Posterior cingulate gyrus (tissue), 11 donors: ENCODE data around the gene DYNC2H1.

ENCODE experiments used
- DNase-seq, 10 donors: peaks; one replicate each; pipeline versions ENCODE4 v3.0.0 to v3.0.0-alpha.2; 2020 to 2021; ENCODE audit warnings: mixed read lengths in 3 of 10
- intact Hi-C: fragments of 100-400 bp; cut with DNase I; formaldehyde crosslinking; loops from one replicate; pipeline ENCODE4 v1.15.1; 2023

The DYNC2H1 gene

DNA sequence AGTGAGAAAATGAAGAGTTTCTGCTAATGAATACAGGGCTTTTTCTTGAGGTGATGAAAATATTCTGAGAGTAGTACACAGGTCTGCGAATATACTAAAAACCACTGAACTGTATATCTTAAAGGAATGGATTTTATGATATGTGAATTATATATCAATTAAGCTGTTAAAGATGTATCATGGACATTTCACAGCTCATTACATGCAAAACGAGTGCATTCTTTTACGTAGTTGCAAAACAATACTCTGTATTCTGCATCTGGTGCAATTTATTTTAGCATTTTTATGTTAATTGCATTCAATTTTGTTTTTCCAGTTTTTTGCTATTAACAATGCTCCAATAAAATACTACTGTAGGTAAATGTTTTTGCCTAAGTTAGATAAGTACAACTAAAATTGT, 411.6 kb downstream of the DYNC2H1 start:
- intact Hi-C loops = no loop called here
- DNase-seq = no peak

DNA sequence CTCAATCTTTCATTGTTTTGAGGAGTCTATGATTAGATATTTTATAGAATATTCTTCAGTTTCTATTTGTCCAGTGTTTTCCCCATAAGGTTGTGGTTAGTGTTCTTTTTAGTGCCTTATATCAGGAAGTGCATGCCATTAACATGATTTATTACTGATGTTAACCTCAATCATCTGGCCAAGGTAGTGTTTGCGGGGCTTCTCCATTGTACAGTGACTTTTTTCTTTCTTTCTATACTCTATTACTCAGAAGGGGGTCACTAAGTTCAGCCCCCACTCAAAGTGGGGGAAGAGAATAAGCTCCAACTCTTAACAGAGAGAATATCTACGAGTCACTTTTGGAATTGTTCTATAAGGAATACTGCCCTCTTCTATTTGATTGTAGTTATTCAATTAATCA, 415.8 kb downstream of the DYNC2H1 start:
- intact Hi-C loops = no loop called here
- no peak for DNase-seq

DNA sequence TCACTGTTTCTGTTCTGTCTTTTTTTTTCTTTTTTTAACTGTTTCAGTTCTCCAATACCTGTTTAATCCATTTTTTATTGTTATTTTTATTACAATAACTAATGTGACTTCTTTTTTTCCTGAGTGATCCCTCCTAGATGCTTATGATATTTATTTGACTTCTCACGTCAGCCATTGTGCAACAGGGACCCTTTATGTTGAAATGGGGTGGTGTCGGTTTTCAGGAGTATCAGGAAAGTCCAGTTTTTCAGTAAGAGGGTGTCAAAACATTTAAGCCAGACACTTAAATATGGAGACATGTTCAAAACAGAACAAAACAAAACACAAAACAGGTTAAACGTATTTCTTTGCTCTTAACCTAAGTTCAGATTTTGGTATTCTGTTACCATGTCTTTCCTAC, 418.8 kb downstream of the DYNC2H1 start:
- intact Hi-C loops = no loop called here
- DNase-seq = no peak

DNA sequence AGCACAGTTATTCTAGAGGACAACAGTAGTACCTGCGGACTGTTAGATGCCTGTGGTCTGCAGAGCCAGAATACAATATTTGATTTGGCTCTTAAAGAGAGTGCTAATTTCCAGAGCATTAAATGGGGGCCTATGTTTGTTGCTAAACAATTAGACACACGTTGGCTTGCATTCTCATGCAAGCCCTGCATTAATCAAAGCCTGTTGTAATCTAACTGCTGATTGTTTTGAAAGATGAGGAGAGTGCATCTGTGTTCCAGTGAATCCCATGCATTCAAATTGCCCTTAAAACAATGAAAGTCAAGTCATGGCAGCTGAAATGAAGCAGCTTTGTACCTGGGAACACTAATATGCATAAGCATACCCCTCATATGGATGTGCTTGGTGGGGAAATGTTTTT, 419.4 kb downstream of the DYNC2H1 start:
- intact Hi-C loops = no loop called here
- no peak for DNase-seq

DNA sequence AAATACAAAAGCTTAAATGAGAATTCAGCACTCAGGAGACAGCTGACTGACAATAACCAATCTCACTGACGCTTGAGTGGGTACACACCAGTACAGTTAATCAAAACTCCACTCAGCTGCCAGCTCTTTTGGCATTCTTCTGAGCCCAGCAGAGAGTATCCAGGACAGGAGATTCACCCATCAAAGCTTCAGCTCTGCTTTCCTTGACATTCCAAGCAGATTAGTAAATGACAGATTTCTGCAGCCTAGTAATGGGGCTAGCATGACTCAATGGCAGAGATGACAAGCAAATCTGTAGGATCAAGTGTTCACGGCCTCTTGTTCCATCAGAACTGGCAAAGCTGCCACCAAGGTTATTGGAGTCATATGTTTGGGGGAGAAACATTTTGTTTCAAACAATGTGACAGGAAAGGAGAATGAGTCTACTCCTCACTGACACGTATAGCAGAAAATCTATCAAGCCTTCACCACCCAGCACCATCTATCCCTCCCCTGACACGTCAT, 420.0 kb downstream of the DYNC2H1 start:
- intact Hi-C loops = no loop called here
- no peak for DNase-seq
